H1 (cell line): Measurements from ENCODE around the gene SPHKAP.

ENCODE experiments used
- BRCA1 ChIP-seq: IDR thresholded peaks from 2 replicates; pipeline ENCODE4 v1.6.1; 2012; ENCODE audit warnings: low read depth, low read length, improper control_type of control experiment
- CTBP2 ChIP-seq: IDR thresholded peaks from 2 replicates; pipeline ENCODE4 v1.7.0; 2011; ENCODE audit warnings: borderline replicate concordance, mild to moderate bottlenecking, moderate library complexity, mixed read lengths, low read length; ENCODE audit not compliant: insufficient read depth, insufficient read length
- E2F6 ChIP-seq: IDR thresholded peaks from 2 replicates; pipeline ENCODE4 v1.6.1; 2012; ENCODE audit warnings: inconsistent platforms
- EP300 ChIP-seq, 2 experiments: IDR thresholded peaks; 1 replicate in 1 of 2; 2 replicates in 1 of 2; pipeline ENCODE4 v1.6.1; 2011 to 2012; ENCODE audit warnings: low read depth in 2 of 2, low read length in 2 of 2, mild to moderate bottlenecking in 2 of 2, borderline replicate concordance in 1 of 2, inconsistent platforms in 1 of 2, moderate library complexity in 1 of 2
- EZH2 ChIP-seq: fragments of 200-600 bp; sonication (generic); IDR thresholded peaks from 2 replicates; pipeline ENCODE4 v1.7.1; 2012; ENCODE audit warnings: low read depth, mild to moderate bottlenecking, moderate library complexity, low read length, inconsistent platforms; ENCODE audit not compliant: severe bottlenecking
- MAFK ChIP-seq: IDR thresholded peaks from 2 replicates; pipeline ENCODE4 v1.6.1; 2012; ENCODE audit warnings: low read depth, mild to moderate bottlenecking, improper control_type of control experiment, low read length
- POLR2A ChIP-seq, 2 experiments: IDR thresholded peaks; 1 replicate in 1 of 2; 2 replicates in 1 of 2; pipeline ENCODE4 v1.6.1; 2011; ENCODE audit warnings: low read depth in 2 of 2, low read length in 2 of 2, mild to moderate bottlenecking in 2 of 2; ENCODE audit errors: control extremely low read depth in 1 of 2
- RAD21 ChIP-seq, 2 experiments: IDR thresholded peaks in 1 of 2; conservative IDR thresholded peaks in 1 of 2; 2 replicates each; pipeline ENCODE4 v1.6.1; 2011; ENCODE audit warnings: low read depth in 2 of 2, low read length in 2 of 2, improper control_type of control experiment in 1 of 2, inconsistent platforms in 1 of 2, mild to moderate bottlenecking in 1 of 2, moderate library complexity in 1 of 2
- RFX5 ChIP-seq: IDR thresholded peaks from 2 replicates; pipeline ENCODE4 v1.6.1; 2011; ENCODE audit warnings: low read depth, low read length, improper control_type of control experiment, borderline replicate concordance
- RNF2 ChIP-seq: fragments of 200-900, 300-1000 bp; sonication (generic); IDR thresholded peaks from 2 replicates; pipeline ENCODE4 v1.7.1; 2016; ENCODE audit warnings: borderline replicate concordance, low read depth, mild to moderate bottlenecking, antibody characterized with exemption, low read length; ENCODE audit not compliant: poor library complexity, severe bottlenecking; ENCODE audit errors: missing control alignments
- TAF1 ChIP-seq: IDR thresholded peaks from 2 replicates; pipeline ENCODE4 v1.6.1; 2011; ENCODE audit warnings: mild to moderate bottlenecking, low read depth, low read length
- TCF12 ChIP-seq: IDR thresholded peaks from 2 replicates; pipeline ENCODE4 v1.6.1; 2011; ENCODE audit warnings: low read depth, mild to moderate bottlenecking, low read length
- TF ChIP-seq, protein P1 (sequence below), 3 experiments: IDR thresholded peaks; 1 replicate in 2 of 3; 2 replicates in 1 of 3; pipeline versions ENCODE4 v1.5.1 to v1.6.1; 2011; ENCODE audit warnings: low read length in 3 of 3, mild to moderate bottlenecking in 3 of 3, inconsistent platforms in 2 of 3, low read depth in 1 of 3, moderate library complexity in 1 of 3; ENCODE audit not compliant: insufficient read depth in 1 of 3; ENCODE audit errors: control extremely low read depth in 1 of 3

DNA sequence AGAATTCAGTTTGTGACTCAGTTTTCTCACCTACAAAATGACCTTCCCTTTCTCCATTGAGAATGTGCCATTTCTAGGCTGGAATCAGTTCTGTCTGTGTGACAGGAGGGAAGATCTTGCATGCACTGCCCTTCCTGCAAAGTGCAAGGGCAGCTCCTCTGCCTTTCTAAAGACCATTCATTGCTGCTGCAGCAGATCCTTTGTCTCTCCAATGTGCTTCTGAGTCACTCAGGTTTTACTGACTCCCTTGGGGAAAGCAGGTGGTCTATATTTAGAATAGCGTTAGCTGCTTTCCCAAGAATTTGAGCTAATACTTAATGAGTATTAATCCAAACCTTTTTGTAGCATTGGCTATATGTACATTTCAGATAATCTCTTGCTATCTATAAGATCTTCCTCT, 247.6 kb downstream of the SPHKAP start:
- TF ChIP-seq TAF1 (no peak), BRCA1 (no peak), RNF2 (no peak), CTBP2 (no peak), POLR2A (IDR thresholded peaks at IDR 0.05; ENCODE audit: control extremely low read depth in 1 of 2, low read depth in 2 of 2, low read length in 2 of 2) (no peak), EZH2 (no peak), RFX5 (no peak), RAD21 (IDR thresholded peaks at IDR 0.05 in 1 of 2, conservative IDR thresholded peaks at IDR 0.05 in 1 of 2; ENCODE audit: low read depth in 2 of 2, low read length in 2 of 2) (no peak), TCF12 (no peak), MAFK (no peak), E2F6 (no peak), EP300 (IDR thresholded peaks at IDR 0.05; ENCODE audit: borderline replicate concordance in 1 of 2, low read depth in 2 of 2, low read length in 2 of 2) (no peak)
- TF ChIP-seq, protein P1, sequence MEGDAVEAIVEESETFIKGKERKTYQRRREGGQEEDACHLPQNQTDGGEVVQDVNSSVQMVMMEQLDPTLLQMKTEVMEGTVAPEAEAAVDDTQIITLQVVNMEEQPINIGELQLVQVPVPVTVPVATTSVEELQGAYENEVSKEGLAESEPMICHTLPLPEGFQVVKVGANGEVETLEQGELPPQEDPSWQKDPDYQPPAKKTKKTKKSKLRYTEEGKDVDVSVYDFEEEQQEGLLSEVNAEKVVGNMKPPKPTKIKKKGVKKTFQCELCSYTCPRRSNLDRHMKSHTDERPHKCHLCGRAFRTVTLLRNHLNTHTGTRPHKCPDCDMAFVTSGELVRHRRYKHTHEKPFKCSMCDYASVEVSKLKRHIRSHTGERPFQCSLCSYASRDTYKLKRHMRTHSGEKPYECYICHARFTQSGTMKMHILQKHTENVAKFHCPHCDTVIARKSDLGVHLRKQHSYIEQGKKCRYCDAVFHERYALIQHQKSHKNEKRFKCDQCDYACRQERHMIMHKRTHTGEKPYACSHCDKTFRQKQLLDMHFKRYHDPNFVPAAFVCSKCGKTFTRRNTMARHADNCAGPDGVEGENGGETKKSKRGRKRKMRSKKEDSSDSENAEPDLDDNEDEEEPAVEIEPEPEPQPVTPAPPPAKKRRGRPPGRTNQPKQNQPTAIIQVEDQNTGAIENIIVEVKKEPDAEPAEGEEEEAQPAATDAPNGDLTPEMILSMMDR (IDR thresholded peaks at IDR 0.05; ENCODE audit: control extremely low read depth in 1 of 3, insufficient read depth in 1 of 3, low read depth in 1 of 3, low read length in 3 of 3), result no peak
